Germinal center (tissue), 1 donor: ENCODE results near the gene MBTD1.

Experiments used
- DNase-seq: peaks from one replicate; pipeline ENCODE4 v3.0.0; 2012; ENCODE audit warnings: mixed read lengths, low spot score

The MBTD1 gene

DNA sequence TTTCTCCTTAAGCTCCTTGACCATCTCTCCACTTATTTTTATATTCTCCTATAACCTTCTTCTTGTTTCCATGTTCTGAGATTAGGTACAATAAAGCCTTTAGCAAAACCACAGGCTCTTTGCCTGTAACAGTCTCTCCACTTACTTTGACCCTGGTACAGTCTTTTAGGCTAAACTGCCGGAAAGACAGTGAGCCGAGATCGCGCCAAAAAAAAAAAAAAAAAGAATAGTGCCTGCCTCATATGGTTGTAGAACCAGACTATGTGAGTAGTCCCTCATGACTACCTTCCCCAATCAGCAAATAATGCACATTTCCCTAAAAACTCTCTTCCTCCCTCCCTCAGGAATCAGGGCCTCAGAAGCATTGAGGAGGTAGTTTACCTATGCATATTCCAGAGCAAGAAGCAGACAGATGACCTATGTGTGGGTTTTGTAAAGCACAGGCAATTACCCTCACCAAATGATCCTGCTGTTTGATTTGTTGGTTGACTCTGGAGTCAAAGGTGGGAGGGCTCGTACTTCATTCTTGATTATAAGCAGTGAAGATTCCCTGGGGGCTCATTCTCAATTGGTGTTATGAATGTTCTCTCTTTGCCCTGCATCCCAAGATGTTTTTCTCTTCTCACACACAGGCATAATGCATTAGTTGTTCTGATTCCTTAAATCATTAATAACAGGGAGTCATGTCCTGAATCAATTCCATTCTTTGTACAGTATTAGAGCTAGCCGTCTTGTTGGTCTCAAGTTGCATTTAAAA lies 115.4 kb downstream of the MBTD1 start:
- DNase-seq = no peak

DNA sequence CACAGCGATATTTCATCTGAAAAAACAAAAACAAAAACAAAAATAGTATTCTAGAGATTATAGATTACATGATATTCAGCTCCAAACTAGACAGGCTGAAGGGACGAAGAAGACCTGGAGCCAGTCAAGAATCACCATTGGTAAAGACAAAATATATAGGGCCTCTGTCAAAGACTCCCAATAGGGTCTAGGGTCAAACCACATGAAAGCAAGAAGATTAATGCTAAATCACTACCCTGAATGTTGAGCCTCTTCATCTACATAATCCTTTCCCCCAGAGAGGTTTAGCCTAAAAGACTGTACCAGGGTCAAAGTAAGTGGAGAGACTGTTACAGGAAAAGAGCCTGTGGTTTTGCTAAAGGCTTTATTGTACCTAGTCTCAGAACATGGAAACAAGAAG lies 117.3 kb downstream of the MBTD1 start:
- no peak for DNase-seq

DNA sequence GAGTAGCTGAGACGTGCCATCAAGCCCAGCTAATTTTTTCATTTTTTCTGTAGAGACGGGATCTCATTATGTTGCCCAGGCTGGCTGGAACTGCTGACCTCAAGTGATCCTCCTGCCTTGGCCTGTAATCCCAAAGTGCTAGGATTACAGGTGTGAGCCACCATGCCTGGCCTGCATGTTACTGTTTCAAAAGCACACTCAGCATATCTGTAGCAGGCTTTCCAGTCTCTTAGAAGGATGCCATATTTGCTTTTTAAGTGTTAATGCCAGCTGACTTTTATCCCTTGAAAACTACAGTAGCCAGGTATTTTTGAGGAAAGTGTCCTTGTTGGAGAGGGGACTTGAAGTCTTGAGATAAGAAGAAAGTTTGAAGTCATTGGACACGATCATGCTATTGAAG lies 123.9 kb downstream of the MBTD1 start:
- no peak for DNase-seq

DNA sequence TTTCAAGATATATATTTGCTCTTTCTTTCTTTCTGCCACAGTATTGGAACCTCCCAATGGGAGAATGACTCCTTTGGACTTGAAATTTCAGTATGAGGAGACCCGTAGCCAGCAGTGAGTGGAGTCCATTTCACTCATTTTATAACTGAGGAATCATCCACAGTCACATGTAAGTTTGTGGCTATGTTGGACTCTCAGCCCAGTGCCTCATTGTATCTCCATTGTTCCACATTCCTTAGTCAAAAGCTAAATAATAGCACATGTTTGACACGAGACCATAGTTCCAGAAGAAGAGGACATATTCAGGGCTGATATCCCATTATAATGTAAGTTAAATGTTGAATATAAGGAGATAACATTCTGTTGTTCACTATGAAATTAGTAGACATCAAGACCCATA lies 126.5 kb downstream of the MBTD1 start:
- DNase-seq = no peak

DNA sequence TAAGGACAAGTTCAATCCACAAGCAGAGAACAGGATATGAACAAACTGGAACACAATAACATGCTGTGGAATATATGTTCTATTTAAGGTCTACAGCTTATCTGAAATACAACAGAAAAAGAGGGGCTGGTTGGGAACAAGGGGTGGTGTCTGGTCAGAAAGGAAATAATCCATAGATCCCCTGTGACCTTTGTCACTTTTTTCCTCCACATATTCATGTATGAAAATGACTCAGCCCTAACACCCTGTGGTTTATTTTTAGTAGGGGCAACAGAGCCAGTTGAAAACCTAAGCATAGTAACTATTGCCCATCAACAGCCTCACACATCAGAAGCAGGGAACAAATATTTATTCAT lies 126.9 kb downstream of the MBTD1 start:
- DNase-seq = no peak

DNA sequence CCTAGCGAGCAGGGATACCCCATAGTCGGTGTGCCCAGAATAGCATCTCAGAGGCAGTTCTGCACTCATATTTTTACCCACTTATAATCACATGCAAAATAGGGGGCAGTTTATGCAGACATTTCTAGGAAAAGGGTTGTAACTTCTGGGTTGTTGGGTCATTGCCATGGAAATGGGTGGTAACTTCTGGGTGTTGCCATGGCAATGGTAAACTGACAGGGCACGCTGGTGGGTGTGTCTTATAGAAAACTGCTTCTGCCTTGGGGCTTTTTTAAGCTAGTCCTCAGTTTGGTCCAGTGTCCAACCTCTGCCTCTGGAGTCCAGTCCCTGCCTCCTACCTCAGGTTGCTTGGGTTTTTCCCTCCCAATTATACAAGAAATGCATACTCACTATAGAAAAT lies 131.8 kb downstream of the MBTD1 start:
- DNase-seq = no peak
